ENCODE measurements around the gene C1QTNF12. TPM values are rescaled to one million over a fixed set of nuclear protein-coding genes. Genes with fewer than 3 reads are reported as not detected.

The C1QTNF12 gene
- total RNA-seq, 1 donor from 2014 or later: 1.2 TPM

DNA sequence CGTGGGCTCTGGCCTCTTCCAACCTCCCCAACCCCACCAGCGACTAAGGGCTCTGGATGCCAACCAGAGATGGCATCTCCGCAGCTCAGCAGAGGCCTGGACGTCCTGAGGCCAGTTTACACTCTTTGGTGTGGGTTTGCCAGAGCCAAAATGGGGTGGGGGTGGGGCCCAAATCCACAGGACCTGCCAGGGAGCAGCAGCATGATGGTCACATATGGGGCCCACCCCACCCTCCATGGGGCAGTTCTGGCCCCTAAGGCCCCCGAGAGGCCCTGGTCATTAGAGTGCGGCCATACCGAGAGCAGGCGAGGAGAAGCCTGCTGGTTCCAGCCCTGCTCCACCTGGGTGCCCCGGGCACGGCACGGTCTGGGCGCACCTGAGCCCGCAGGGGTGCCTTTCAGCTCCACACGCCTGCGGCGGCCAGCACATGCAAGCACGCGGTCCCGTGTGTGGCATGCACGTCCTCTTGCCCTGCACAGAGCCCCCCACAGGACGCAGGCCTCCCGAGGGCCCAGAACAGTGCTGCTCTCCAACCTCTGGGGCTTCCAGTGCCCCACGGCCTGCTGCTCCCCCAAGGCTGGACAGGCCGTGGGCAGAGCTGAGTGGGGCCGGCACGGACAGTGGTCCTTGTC, 4.8 kb downstream of the C1QTNF12 start:
- DNase-seq (ENCODE audit: low read depth): no peak

DNA sequence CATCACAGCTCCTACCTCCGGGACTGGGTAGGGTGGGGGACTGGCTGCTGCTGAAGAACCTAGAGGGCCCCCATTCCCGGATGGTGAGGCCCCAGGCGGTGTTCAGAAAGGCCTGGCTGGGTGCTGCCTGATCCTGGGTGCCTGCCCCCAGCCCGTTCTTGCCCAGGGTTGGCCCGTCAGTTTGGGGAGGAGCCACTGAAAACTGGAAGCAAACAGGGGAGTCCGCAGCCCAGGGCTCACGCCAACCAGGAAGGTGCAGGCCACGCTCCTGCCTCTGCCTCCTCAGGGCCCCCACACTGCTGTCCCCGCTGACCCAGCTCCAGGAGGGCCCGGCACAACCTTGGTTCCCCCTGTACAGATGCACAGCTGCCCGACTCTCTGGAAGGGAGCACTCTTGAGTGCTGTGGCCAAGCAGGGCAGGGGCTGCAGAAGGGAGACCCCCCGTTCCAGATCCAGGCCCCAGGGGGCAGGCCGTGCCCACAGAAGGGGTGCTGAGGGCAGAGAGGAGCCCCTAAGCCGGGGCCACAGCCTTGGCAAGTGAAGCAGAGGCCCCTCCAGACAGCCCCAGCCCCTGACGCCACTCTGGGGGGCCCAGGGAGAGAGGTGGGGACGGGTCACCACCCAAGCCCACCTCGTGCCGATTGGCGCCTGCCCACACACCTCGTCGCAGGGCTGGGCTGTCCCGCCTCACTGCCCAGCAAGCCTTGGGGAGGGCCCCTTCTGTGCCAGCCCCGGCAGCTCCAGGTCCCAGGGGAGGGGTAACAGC, 5.5 kb downstream of the C1QTNF12 start:
- no peak for DNase-seq (ENCODE audit: low read depth)

- DNase-seq (ENCODE audit: low read depth): no peak
Measured at GRCh38 chr1:1240348-1240732, 6.2 kb downstream of the C1QTNF12 start.

- no peak for DNase-seq (ENCODE audit: low read depth)
Measured at GRCh38 chr1:1239614-1240347, 6.7 kb downstream of the C1QTNF12 start.

- DNase-seq (ENCODE audit: low read depth): no peak
Measured at GRCh38 chr1:1239227-1239613, 7.3 kb downstream of the C1QTNF12 start.

DNA sequence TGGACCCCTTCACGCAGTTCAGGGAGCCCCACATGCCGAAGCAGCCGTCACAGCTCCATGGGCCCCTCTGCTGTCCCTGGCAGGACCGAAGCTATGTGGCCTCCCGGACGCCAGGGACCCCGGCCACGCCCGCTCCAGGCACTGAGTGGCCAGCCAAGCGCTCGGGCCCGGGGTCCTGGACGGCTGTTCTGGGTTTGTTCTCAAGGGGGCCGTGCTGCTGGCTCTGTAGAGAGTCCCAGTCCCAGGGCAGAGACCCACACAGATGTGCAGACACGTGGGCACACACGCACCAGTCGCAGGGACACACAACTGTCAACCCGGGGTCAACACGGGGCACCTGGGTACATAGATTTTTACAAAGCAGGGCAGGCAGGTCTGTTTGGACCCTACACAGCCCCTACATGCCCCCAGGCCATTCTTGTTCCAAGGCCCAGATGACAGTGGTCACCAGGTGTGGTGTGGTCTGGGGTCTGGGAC, 7.8 kb downstream of the C1QTNF12 start:
- no peak for DNase-seq (ENCODE audit: low read depth)

GRCh38 chr1:1237874-1238701, 8.4 kb downstream of the C1QTNF12 start:
- DNase-seq (ENCODE audit: low read depth): no peak

GRCh38 chr1:1236945-1237873, 9.3 kb downstream of the C1QTNF12 start:
- DNase-seq (ENCODE audit: low read depth): no peak

- peak; percentile 62 for DNase-seq (ENCODE audit: low read depth)
Measured at GRCh38 chr1:1236176-1236763, 10.3 kb downstream of the C1QTNF12 start.

DNA sequence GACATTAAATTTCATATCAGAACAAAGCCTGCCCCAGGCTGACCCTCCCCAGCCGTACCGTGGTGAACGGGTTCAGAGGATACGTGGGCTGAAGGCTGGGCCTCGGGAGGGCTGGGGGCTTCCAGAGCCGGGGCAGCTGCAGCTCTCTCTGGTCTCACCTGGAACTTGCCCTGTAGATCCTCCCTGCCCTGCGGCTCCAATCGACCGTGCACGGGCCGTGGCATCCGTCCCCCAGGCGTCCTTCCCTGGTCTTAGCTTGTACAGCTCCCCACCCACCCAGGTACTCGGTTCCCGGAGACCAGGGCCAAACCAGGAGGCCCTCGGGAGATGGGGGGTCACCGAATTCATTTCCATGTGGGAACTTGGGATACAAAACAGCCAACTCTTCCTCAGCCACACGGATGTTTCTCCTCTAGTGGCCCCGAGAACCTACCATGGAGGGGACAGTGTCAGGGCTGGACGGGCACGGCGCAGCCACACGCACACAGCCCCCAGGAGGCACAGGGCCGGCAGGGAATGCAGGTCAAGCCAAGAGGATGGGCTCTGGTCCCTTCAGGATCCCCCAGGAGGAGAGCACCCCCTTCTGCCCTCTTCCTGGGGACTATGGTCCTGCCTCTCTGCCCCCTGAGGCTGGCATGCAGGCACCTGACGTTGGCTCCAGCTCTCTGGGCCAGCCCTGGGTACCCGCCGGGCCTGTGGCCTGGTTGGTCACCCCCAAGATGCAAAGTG, 11.3 kb downstream of the C1QTNF12 start:
- DNase-seq (ENCODE audit: low read depth): no peak

GRCh38 chr1:1234180-1234808, 12.2 kb downstream of the C1QTNF12 start:
- DNase-seq (ENCODE audit: low read depth): no peak

DNA sequence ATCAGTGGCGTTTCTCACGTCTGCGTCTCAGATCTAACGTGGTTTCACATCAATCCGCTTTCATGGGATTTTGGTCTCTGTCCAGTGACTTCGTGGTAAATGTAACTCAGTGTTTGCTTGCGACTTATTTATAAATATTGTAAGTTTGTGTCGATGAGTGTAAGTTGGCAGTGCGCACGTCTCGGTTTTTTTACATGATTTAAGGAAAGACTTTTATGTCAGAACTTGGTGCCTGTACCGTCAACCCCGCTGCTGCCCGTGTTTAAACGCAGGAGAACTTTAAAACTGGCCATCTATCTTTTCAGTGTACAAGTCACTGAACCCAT, 13.0 kb downstream of the C1QTNF12 start:
- no peak for DNase-seq (ENCODE audit: low read depth)

- DNase-seq (ENCODE audit: low read depth): no peak
Measured at GRCh38 chr1:1232796-1233566, 13.5 kb downstream of the C1QTNF12 start.

GRCh38 chr1:1232208-1232795, 14.2 kb downstream of the C1QTNF12 start, which contains the start of gene B3GALT6:
B3GALT6 (plus strand) TSS chr1:1232237; CDS start chr1:1232279, 42 bp downstream.
- no peak for DNase-seq (ENCODE audit: low read depth)

- DNase-seq (ENCODE audit: low read depth): peak; percentile 96
Measured at GRCh38 chr1:1231400-1232207, 14.9 kb downstream of the C1QTNF12 start, which contains the start of gene SDF4. SDF4 (minus strand) TSS chr1:1232001; CDS start chr1:1228772, 3,229 bp downstream.

- peak; percentile 78 for DNase-seq (ENCODE audit: low read depth)
Measured at GRCh38 chr1:1230656-1231399, 15.7 kb downstream of the C1QTNF12 start.

Measured in myocyte (in vitro differentiated cells).